ENCODE data around the gene OPA1.

GRCh38 chr3:193638833-193639232 is 45.8 kb downstream of the OPA1 start:
- TF ChIP-seq POLR2AphosphoS5 (IDR thresholded peaks at IDR 0.05; ENCODE audit: low read depth, low read length) (no peak), POLR2A (IDR thresholded peaks at IDR 0.05; ENCODE audit: low read depth, low read length) (no peak), TAF1 (IDR thresholded peaks at IDR 0.05; ENCODE audit: low read depth, low read length) (no peak), PAX5 (IDR thresholded peaks at IDR 0.05; ENCODE audit: insufficient read depth, low read length, severe bottlenecking) (no peak), SPI1 (IDR thresholded peaks at IDR 0.05; ENCODE audit: low read depth, low read length) (no peak)

All from GM12891 (cell line).